ENCODE measurements around the gene DESI2. TPM values are rescaled to one million over a fixed set of nuclear protein-coding genes. Genes with fewer than 3 reads are reported as not detected.

DESI2 gene
- total RNA-seq, 1 donor from 2014 or later, result 49.2 TPM

DNA sequence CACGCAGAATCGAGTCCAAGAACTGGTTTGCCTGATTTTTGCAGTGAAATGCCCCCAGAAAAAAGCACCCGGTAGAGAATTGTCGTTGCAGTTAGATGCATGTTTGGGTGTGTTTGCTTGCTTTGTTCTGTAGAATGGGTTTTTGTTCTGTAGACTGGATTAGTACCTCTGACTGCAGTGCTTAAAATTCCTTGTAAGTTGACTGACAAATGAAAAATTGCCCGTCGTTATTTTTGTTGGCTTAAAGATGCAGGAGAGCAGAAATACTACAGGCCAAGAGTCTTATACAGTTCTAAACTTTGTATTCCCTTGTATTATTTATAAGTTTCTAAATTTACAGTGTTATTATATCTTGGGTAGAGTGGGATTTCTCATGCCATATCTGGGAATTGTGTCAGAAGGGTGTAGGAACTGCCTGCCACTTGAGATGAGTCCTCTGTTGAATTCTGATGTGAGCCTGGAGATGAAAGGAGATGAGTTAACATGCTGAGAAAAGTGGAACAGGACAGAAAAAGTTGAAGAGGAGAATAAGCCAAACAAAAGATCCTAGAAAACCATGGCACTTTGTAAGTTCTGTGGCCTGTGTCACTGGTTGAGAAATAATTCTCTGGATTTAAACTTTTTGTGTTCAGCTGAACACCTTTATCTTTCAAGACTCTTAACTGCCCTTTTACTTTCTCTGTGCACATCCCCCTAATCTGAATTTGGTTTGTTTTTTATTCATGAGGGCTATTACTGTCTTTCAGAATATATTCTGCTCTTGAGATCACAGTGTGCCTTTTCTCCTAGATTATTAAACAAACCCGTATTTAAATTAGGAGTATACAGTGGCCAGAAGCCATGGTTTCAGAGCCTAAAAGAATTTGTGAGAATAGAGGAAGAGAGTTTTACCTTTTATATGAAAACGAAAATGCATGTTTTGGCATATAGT, 1.4 kb downstream of the DESI2 start:
- Histone ChIP-seq H2AFZ (ENCODE audit: low read depth, low read length) (no peak overlapping the region), H3K4me1 (ENCODE audit: insufficient read depth, low read length) (peaks cover 14% of the 10 kb centered on the region), H3K36me3 (ENCODE audit: insufficient read depth, low read length) (peaks cover 7% of the 10 kb centered on the region), H4K20me1 (ENCODE audit: insufficient read depth, low read length) (peaks cover 54% of the 10 kb centered on the region), H3K9me3 (ENCODE audit: insufficient read depth, low read depth, low read length) (no peaks in the 10 kb centered on the region), H3K79me2 (ENCODE audit: insufficient read depth, low read length) (peaks cover 64% of the 10 kb centered on the region), H3K4me3 (ENCODE audit: insufficient read depth, low read depth, low read length) (peak overlapping the region; percentile 82), H3K9ac (ENCODE audit: low read length) (peak overlapping the region; percentile 94), H3K4me2 (ENCODE audit: low read length) (peak overlapping the region; percentile 85), H3K27ac (ENCODE audit: low read depth, low read length) (peak overlapping the region; percentile 71), H3K27me3 (ENCODE audit: insufficient read depth, low read length) (no peaks in the 10 kb centered on the region)
- Mint-ChIP-seq H3K4me1 (ENCODE audit: low read depth, unreplicated experiment) (peaks cover 5% of the 10 kb centered on the region), H3K4me3 (ENCODE audit: unreplicated experiment) (no peak overlapping the region), H3K27ac (ENCODE audit: unreplicated experiment) (no peak overlapping the region), H3K36me3 (ENCODE audit: low read depth, unreplicated experiment) (peaks cover 6% of the 10 kb centered on the region), H3K9me3 (ENCODE audit: unreplicated experiment) (no peaks in the 10 kb centered on the region), H3K27me3 (ENCODE audit: low read depth, unreplicated experiment) (no peaks in the 10 kb centered on the region)
- FAIRE-seq, result no peak
- TF ChIP-seq EZH2 (IDR thresholded peaks at IDR 0.05; ENCODE audit: insufficient read depth, low read length), result no peak
- TF ChIP-seq, protein P1, sequence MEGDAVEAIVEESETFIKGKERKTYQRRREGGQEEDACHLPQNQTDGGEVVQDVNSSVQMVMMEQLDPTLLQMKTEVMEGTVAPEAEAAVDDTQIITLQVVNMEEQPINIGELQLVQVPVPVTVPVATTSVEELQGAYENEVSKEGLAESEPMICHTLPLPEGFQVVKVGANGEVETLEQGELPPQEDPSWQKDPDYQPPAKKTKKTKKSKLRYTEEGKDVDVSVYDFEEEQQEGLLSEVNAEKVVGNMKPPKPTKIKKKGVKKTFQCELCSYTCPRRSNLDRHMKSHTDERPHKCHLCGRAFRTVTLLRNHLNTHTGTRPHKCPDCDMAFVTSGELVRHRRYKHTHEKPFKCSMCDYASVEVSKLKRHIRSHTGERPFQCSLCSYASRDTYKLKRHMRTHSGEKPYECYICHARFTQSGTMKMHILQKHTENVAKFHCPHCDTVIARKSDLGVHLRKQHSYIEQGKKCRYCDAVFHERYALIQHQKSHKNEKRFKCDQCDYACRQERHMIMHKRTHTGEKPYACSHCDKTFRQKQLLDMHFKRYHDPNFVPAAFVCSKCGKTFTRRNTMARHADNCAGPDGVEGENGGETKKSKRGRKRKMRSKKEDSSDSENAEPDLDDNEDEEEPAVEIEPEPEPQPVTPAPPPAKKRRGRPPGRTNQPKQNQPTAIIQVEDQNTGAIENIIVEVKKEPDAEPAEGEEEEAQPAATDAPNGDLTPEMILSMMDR (IDR thresholded peaks at IDR 0.05; ENCODE audit: insufficient read depth, low read depth, low read length), result no peak
- peak; percentile 4 for DNase-seq (ENCODE audit: low read depth)

DNA sequence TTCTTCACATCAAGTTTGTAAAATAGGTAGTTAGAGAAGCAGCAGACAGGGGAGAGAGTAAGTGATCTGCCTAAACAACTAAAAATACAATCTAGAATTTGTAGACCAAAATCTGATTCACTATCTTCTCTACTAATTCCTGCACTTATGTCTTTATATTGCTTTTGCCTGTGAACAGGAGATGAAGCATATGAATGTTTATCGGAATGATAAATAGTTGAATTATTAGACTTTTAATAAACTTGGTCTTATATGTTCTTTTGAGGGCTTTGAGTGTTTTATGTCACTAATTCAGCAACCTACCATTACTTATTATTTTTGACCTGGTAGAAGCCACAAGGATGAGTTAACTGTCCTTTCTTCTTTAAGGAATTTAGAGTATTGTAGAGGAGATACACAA, 2.3 kb downstream of the DESI2 start:
- H3K79me2 ChIP-seq (ENCODE audit: insufficient read depth, low read length), result peaks cover 72% of the 10 kb centered on the region
- H2AFZ ChIP-seq (ENCODE audit: low read depth, low read length), result no peak overlapping the region
- peaks cover 14% of the 10 kb centered on the region for H3K4me1 ChIP-seq (ENCODE audit: insufficient read depth, low read length)
- H3K4me1 Mint-ChIP-seq (ENCODE audit: low read depth, unreplicated experiment), result peaks cover 5% of the 10 kb centered on the region
- peak overlapping the region; percentile 82 for H3K4me3 ChIP-seq (ENCODE audit: insufficient read depth, low read depth, low read length)
- no peaks in the 10 kb centered on the region for H3K9me3 Mint-ChIP-seq (ENCODE audit: unreplicated experiment)
- H3K27me3 Mint-ChIP-seq (ENCODE audit: low read depth, unreplicated experiment), result no peaks in the 10 kb centered on the region
- no peak overlapping the region for H3K4me3 Mint-ChIP-seq (ENCODE audit: unreplicated experiment)
- no peak overlapping the region for H3K27ac ChIP-seq (ENCODE audit: low read depth, low read length)
- peaks cover 59% of the 10 kb centered on the region for H4K20me1 ChIP-seq (ENCODE audit: insufficient read depth, low read length)
- TF ChIP-seq EZH2 (IDR thresholded peaks at IDR 0.05; ENCODE audit: insufficient read depth, low read length), result no peak
- TF ChIP-seq, protein P1 (IDR thresholded peaks at IDR 0.05; ENCODE audit: insufficient read depth, low read depth, low read length), result no peak
- no peaks in the 10 kb centered on the region for H3K9me3 ChIP-seq (ENCODE audit: insufficient read depth, low read depth, low read length)
- peak overlapping the region; percentile 85 for H3K4me2 ChIP-seq (ENCODE audit: low read length)
- H3K9ac ChIP-seq (ENCODE audit: low read length), result peak overlapping the region; percentile 94
- H3K27ac Mint-ChIP-seq (ENCODE audit: unreplicated experiment), result no peak overlapping the region
- peaks cover 9% of the 10 kb centered on the region for H3K36me3 Mint-ChIP-seq (ENCODE audit: low read depth, unreplicated experiment)
- no peak for FAIRE-seq
- H3K27me3 ChIP-seq (ENCODE audit: insufficient read depth, low read length), result no peaks in the 10 kb centered on the region
- no peak for DNase-seq (ENCODE audit: low read depth)
- peaks cover 7% of the 10 kb centered on the region for H3K36me3 ChIP-seq (ENCODE audit: insufficient read depth, low read length)

DNA sequence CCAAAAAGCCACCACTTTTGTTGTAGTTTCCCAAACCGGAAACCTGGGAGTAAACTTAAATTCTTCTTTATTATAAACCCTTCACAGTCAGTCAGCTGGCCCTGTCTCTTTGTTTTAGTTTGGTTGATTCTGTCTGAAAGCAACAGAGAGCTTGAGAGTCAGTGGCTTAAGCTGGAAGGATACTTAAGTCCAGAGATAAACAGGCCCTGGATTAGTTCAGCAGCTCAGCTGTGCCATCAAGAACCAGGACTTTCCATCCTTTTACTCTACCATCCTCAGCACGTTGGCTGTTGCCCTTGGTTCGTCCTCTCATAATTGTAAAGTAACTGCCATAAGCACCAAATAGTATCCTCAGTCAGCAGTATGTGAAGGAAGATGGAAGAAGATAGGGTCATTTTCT, 4.5 kb downstream of the DESI2 start:
- Histone ChIP-seq H3K27me3 (ENCODE audit: insufficient read depth, low read length) (no peaks in the 10 kb centered on the region), H3K36me3 (ENCODE audit: insufficient read depth, low read length) (peaks cover 7% of the 10 kb centered on the region), H3K4me3 (ENCODE audit: insufficient read depth, low read depth, low read length) (no peak overlapping the region), H3K9ac (ENCODE audit: low read length) (no peak overlapping the region), H3K4me2 (ENCODE audit: low read length) (no peak overlapping the region), H4K20me1 (ENCODE audit: insufficient read depth, low read length) (peaks cover 59% of the 10 kb centered on the region), H3K4me1 (ENCODE audit: insufficient read depth, low read length) (peaks cover 7% of the 10 kb centered on the region), H3K9me3 (ENCODE audit: insufficient read depth, low read depth, low read length) (no peaks in the 10 kb centered on the region), H2AFZ (ENCODE audit: low read depth, low read length) (no peak overlapping the region), H3K79me2 (ENCODE audit: insufficient read depth, low read length) (peaks cover 86% of the 10 kb centered on the region), H3K27ac (ENCODE audit: low read depth, low read length) (no peak overlapping the region)
- no peak for TF ChIP-seq EZH2 (IDR thresholded peaks at IDR 0.05; ENCODE audit: insufficient read depth, low read length)
- TF ChIP-seq, protein P1 (IDR thresholded peaks at IDR 0.05; ENCODE audit: insufficient read depth, low read depth, low read length), result no peak
- no peak for DNase-seq (ENCODE audit: low read depth)
- no peak for FAIRE-seq
- Mint-ChIP-seq H3K9me3 (ENCODE audit: unreplicated experiment) (no peaks in the 10 kb centered on the region), H3K4me1 (ENCODE audit: low read depth, unreplicated experiment) (peaks cover 8% of the 10 kb centered on the region), H3K27me3 (ENCODE audit: low read depth, unreplicated experiment) (no peaks in the 10 kb centered on the region), H3K27ac (ENCODE audit: unreplicated experiment) (no peak overlapping the region), H3K36me3 (ENCODE audit: low read depth, unreplicated experiment) (peaks cover 10% of the 10 kb centered on the region), H3K4me3 (ENCODE audit: unreplicated experiment) (no peak overlapping the region)
